Measurements from ENCODE around the gene CREBL2.
"Not testable (repeated sequence)": the region's sequence is repeated elsewhere in the genome, so short reads cannot be mapped to it uniquely, and the experiment has no call there.

Gene CREBL2

DNA sequence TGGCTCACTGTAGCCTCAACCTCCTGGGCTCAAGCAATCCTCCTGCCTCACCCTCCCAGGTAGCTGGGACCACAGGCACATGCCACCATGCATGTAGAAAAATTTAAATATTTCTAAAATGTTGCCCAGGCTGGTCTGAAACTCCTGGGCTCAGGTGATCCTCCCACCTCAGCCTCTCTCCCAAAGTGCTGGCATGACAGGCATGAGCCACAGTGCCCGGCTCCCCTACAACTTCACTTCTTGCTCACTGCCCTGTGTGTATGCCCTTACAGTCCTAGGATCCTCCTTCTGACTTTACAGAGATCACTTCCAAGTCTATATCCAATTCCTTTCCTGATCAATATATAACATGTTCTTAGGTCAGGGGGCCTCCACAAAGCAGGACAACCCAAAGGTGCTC, 23.8 kb upstream of the CREBL2 start:
- Histone ChIP-seq H3K27me3 (ENCODE audit: control insufficient read depth, insufficient read depth, low read length) (no peaks in the 10 kb centered on the region), H3K9ac (no peak overlapping the region), H2AFZ (no peak overlapping the region), H3K4me3 (ENCODE audit: low read depth, low read length) (no peak overlapping the region), H3K79me2 (no peaks in the 10 kb centered on the region), H3K4me1 (peaks cover 5% of the 10 kb centered on the region), H3K9me3 (ENCODE audit: control insufficient read depth, low read length) (no peaks in the 10 kb centered on the region), H3K27ac (no peak overlapping the region), H3K4me2 (ENCODE audit: low read length) (no peak overlapping the region), H3K36me3 (ENCODE audit: control insufficient read depth, insufficient read depth, low read length) (no peaks in the 10 kb centered on the region)
- TF ChIP-seq, protein P1, sequence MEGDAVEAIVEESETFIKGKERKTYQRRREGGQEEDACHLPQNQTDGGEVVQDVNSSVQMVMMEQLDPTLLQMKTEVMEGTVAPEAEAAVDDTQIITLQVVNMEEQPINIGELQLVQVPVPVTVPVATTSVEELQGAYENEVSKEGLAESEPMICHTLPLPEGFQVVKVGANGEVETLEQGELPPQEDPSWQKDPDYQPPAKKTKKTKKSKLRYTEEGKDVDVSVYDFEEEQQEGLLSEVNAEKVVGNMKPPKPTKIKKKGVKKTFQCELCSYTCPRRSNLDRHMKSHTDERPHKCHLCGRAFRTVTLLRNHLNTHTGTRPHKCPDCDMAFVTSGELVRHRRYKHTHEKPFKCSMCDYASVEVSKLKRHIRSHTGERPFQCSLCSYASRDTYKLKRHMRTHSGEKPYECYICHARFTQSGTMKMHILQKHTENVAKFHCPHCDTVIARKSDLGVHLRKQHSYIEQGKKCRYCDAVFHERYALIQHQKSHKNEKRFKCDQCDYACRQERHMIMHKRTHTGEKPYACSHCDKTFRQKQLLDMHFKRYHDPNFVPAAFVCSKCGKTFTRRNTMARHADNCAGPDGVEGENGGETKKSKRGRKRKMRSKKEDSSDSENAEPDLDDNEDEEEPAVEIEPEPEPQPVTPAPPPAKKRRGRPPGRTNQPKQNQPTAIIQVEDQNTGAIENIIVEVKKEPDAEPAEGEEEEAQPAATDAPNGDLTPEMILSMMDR (IDR thresholded peaks at IDR 0.05) = no peak

- H3K27me3 ChIP-seq (ENCODE audit: control insufficient read depth, insufficient read depth, low read length); H2AFZ ChIP-seq; H3K9ac ChIP-seq; H3K4me3 ChIP-seq (ENCODE audit: low read depth, low read length); H3K36me3 ChIP-seq (ENCODE audit: control insufficient read depth, insufficient read depth, low read length); H3K4me2 ChIP-seq (ENCODE audit: low read length); H3K9me3 ChIP-seq (ENCODE audit: control insufficient read depth, low read length); H3K27ac ChIP-seq; H3K4me1 ChIP-seq; H3K79me2 ChIP-seq: not testable (repeated sequence)
These were observed 23.2 kb upstream of the CREBL2 start for GRCh38 chr12:12588436-12588835.

- Histone ChIP-seq H3K4me2 (ENCODE audit: low read length) (no peak overlapping the region), H3K4me3 (ENCODE audit: low read depth, low read length) (no peak overlapping the region), H3K27ac (no peak overlapping the region), H3K27me3 (ENCODE audit: control insufficient read depth, insufficient read depth, low read length) (no peaks in the 10 kb centered on the region), H3K9ac (no peak overlapping the region), H3K79me2 (no peaks in the 10 kb centered on the region), H3K9me3 (ENCODE audit: control insufficient read depth, low read length) (no peaks in the 10 kb centered on the region), H2AFZ (no peak overlapping the region), H3K36me3 (ENCODE audit: control insufficient read depth, insufficient read depth, low read length) (no peaks in the 10 kb centered on the region), H3K4me1 (peaks cover 5% of the 10 kb centered on the region)
- TF ChIP-seq, protein P1 (IDR thresholded peaks at IDR 0.05) = no peak
These were observed 20.7 kb upstream of the CREBL2 start for GRCh38 chr12:12590961-12591360.

GRCh38 chr12:12592930-12593329, 18.7 kb upstream of the CREBL2 start:
- Histone ChIP-seq H3K79me2 (no peaks in the 10 kb centered on the region), H2AFZ (no peak overlapping the region), H3K9ac (no peak overlapping the region), H3K9me3 (ENCODE audit: control insufficient read depth, low read length) (no peaks in the 10 kb centered on the region), H3K4me1 (no peaks in the 10 kb centered on the region), H3K27me3 (ENCODE audit: control insufficient read depth, insufficient read depth, low read length) (no peaks in the 10 kb centered on the region), H3K4me2 (ENCODE audit: low read length) (no peak overlapping the region), H3K36me3 (ENCODE audit: control insufficient read depth, insufficient read depth, low read length) (no peaks in the 10 kb centered on the region), H3K27ac (no peak overlapping the region), H3K4me3 (ENCODE audit: low read depth, low read length) (no peak overlapping the region)
- TF ChIP-seq, protein P1 (IDR thresholded peaks at IDR 0.05) = no peak

DNA sequence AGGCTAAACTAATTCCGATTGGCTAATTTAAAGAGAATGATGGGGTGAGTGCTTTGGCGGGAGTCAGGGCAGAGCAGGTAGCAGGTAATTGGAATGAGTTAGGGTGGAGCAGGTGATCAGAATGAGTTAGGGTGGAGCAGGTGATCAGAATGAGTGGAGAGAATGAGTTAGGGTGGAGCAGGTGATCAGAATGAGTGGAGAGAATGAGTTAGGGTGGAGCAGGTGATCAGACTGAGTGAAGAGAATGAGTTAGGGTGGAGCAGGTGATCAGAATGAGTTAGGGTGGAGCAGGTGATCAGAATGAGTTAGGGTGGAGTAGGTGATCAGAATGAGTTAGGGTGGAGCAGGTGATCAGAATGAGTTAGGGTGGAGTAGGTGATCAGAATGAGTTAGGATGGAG, 15.7 kb upstream of the CREBL2 start:
- H3K27me3 ChIP-seq (ENCODE audit: control insufficient read depth, insufficient read depth, low read length); H3K9ac ChIP-seq; H3K9me3 ChIP-seq (ENCODE audit: control insufficient read depth, low read length); H3K4me1 ChIP-seq; H2AFZ ChIP-seq; H3K4me3 ChIP-seq (ENCODE audit: low read depth, low read length); H3K4me2 ChIP-seq (ENCODE audit: low read length); H3K36me3 ChIP-seq (ENCODE audit: control insufficient read depth, insufficient read depth, low read length); H3K79me2 ChIP-seq; H3K27ac ChIP-seq: not testable (repeated sequence)

GRCh38 chr12:12596598-12596997, 15.1 kb upstream of the CREBL2 start:
- not testable (repeated sequence) for H3K9me3 ChIP-seq (ENCODE audit: control insufficient read depth, low read length); H3K36me3 ChIP-seq (ENCODE audit: control insufficient read depth, insufficient read depth, low read length); H3K4me3 ChIP-seq (ENCODE audit: low read depth, low read length); H3K9ac ChIP-seq; H3K79me2 ChIP-seq; H3K27me3 ChIP-seq (ENCODE audit: control insufficient read depth, insufficient read depth, low read length); H3K27ac ChIP-seq; H3K4me2 ChIP-seq (ENCODE audit: low read length); H3K4me1 ChIP-seq; H2AFZ ChIP-seq
